ENCODE data around the gene MYL1.

GRCh38 chr2:210310550-210310949 lies 4.4 kb downstream of the MYL1 start:
- no peak for TF ChIP-seq RARB (CRISPR knock-in tag; IDR thresholded peaks at IDR 0.05)
- no peak for TF ChIP-seq ZNF8 (CRISPR knock-in tag; IDR thresholded peaks at IDR 0.05)
- no peak for TF ChIP-seq TOX (CRISPR knock-in tag; IDR thresholded peaks at IDR 0.05; ENCODE audit: borderline replicate concordance)
- TF ChIP-seq ZNF565 (CRISPR knock-in tag; conservative IDR thresholded peaks at IDR 0.05; ENCODE audit: low read depth), result no peak
- TF ChIP-seq GLIS3 (CRISPR knock-in tag; IDR thresholded peaks at IDR 0.05), result no peak
- TF ChIP-seq CSDC2 (CRISPR knock-in tag; IDR thresholded peaks at IDR 0.05), result no peak
- no peak for TF ChIP-seq ZFP30 (CRISPR knock-in tag; IDR thresholded peaks at IDR 0.05)
- TF ChIP-seq BACH2 (CRISPR knock-in tag; IDR thresholded peaks at IDR 0.05; ENCODE audit: borderline replicate concordance), result no peak
- no peak for TF ChIP-seq PATZ1 (CRISPR knock-in tag; IDR thresholded peaks at IDR 0.05; ENCODE audit: borderline replicate concordance)
- no peak for TF ChIP-seq ZFP3 (CRISPR knock-in tag; IDR thresholded peaks at IDR 0.05)

Data from SK-N-SH treated with all-trans-retinoic acid at 6 μM for 48 hours (cell line).